ENCODE measurements around the gene MFNG.

MFNG gene

GRCh38 chr22:37525073-37525745 lies 39.0 kb upstream of the MFNG start:
- Histone ChIP-seq H3K27ac (ENCODE audit: low read depth, low read length) (no peak overlapping the region), H3K4me3 (ENCODE audit: low read depth in 1 of 2, low read length in 2 of 2) (no peak overlapping the region), H3K9me3 (ENCODE audit: control insufficient read depth in 1 of 2, low read length in 2 of 2) (no peaks in the 10 kb centered on the region)

GRCh38 chr22:37522482-37522881 lies 36.3 kb upstream of the MFNG start:
- Histone ChIP-seq H3K4me3 (ENCODE audit: low read depth in 1 of 2, low read length in 2 of 2) (no peak overlapping the region), H3K36me3 (ENCODE audit: control insufficient read depth in 1 of 2, insufficient read depth in 2 of 2, low read length in 2 of 2) (no peaks in the 10 kb centered on the region), H3K4me1 (ENCODE audit: control insufficient read depth in 1 of 2, insufficient read depth in 2 of 2, low read length in 2 of 2) (peaks cover 35% of the 10 kb centered on the region in 2 donors), H3K27me3 (ENCODE audit: control insufficient read depth in 1 of 2, insufficient read depth in 2 of 2, low read length in 2 of 2) (peaks cover 0 to 4% of the 10 kb centered on the region in 2 donors), H3K9me3 (ENCODE audit: control insufficient read depth in 1 of 2, low read length in 2 of 2) (no peaks in the 10 kb centered on the region), H3K9ac (ENCODE audit: low read depth in 1 of 2, low read length in 2 of 2) (no peak overlapping the region), H3K27ac (ENCODE audit: low read depth, low read length) (no peak overlapping the region)

More at GRCh38 chr22:37525073-37525745, 39.0 kb upstream of the MFNG start:
- no peaks in the 10 kb centered on the region for H3K36me3 ChIP-seq (ENCODE audit: control insufficient read depth in 1 of 2, insufficient read depth in 2 of 2, low read length in 2 of 2)
- no peaks in the 10 kb centered on the region for H3K27me3 ChIP-seq (ENCODE audit: control insufficient read depth in 1 of 2, insufficient read depth in 2 of 2, low read length in 2 of 2)
- peaks cover 32 to 34% of the 10 kb centered on the region in 2 donors for H3K4me1 ChIP-seq (ENCODE audit: control insufficient read depth in 1 of 2, insufficient read depth in 2 of 2, low read length in 2 of 2)
- no peak overlapping the region for H3K9ac ChIP-seq (ENCODE audit: low read depth in 1 of 2, low read length in 2 of 2)

GRCh38 chr22:37521236-37521739 lies 35.1 kb upstream of the MFNG start:
- H3K4me3 ChIP-seq (ENCODE audit: low read depth in 1 of 2, low read length in 2 of 2), result no peak overlapping the region
- H3K27ac ChIP-seq (ENCODE audit: low read depth, low read length), result no peak overlapping the region
- H3K4me1 ChIP-seq (ENCODE audit: control insufficient read depth in 1 of 2, insufficient read depth in 2 of 2, low read length in 2 of 2), result peaks cover 30 to 34% of the 10 kb centered on the region in 2 donors
- peaks cover 0 to 3% of the 10 kb centered on the region in 2 donors for H3K36me3 ChIP-seq (ENCODE audit: control insufficient read depth in 1 of 2, insufficient read depth in 2 of 2, low read length in 2 of 2)
- H3K27me3 ChIP-seq (ENCODE audit: control insufficient read depth in 1 of 2, insufficient read depth in 2 of 2, low read length in 2 of 2), result peaks cover 0 to 4% of the 10 kb centered on the region in 2 donors
- H3K9ac ChIP-seq (ENCODE audit: low read depth in 1 of 2, low read length in 2 of 2), result no peak overlapping the region
- no peaks in the 10 kb centered on the region for H3K9me3 ChIP-seq (ENCODE audit: control insufficient read depth in 1 of 2, low read length in 2 of 2)

- H3K36me3 ChIP-seq (ENCODE audit: control insufficient read depth in 1 of 2, insufficient read depth in 2 of 2, low read length in 2 of 2), result peaks cover 0 to 6% of the 10 kb centered on the region in 2 donors
- H3K4me1 ChIP-seq (ENCODE audit: control insufficient read depth in 1 of 2, insufficient read depth in 2 of 2, low read length in 2 of 2), result peaks cover 30 to 34% of the 10 kb centered on the region in 2 donors
- H3K4me3 ChIP-seq (ENCODE audit: low read depth in 1 of 2, low read length in 2 of 2), result no peak overlapping the region
- H3K9ac ChIP-seq (ENCODE audit: low read depth in 1 of 2, low read length in 2 of 2), result no peak overlapping the region
- H3K27ac ChIP-seq (ENCODE audit: low read depth, low read length), result no peak overlapping the region
- peaks cover 0 to 4% of the 10 kb centered on the region in 2 donors for H3K27me3 ChIP-seq (ENCODE audit: control insufficient read depth in 1 of 2, insufficient read depth in 2 of 2, low read length in 2 of 2)
- no peaks in the 10 kb centered on the region for H3K9me3 ChIP-seq (ENCODE audit: control insufficient read depth in 1 of 2, low read length in 2 of 2)
Measured at GRCh38 chr22:37520776-37521191, 34.6 kb upstream of the MFNG start.

- Histone ChIP-seq H3K4me3 (ENCODE audit: low read depth in 1 of 2, low read length in 2 of 2) (peak within 1 kb of the TSS; percentile 80 to 83), H3K9ac (ENCODE audit: low read depth in 1 of 2, low read length in 2 of 2) (peak within 1 kb of the TSS; percentile 83 to 84), H3K27ac (ENCODE audit: low read depth, low read length) (peak within 1 kb of the TSS; percentile 77), H3K36me3 (ENCODE audit: control insufficient read depth in 1 of 2, insufficient read depth in 2 of 2, low read length in 2 of 2) (peaks cover 5 to 16% of the 10 kb centered on the region in 2 donors), H3K9me3 (ENCODE audit: control insufficient read depth in 1 of 2, low read length in 2 of 2) (no peaks in the 10 kb centered on the region), H3K27me3 (ENCODE audit: control insufficient read depth in 1 of 2, insufficient read depth in 2 of 2, low read length in 2 of 2) (peaks cover 0 to 4% of the 10 kb centered on the region in 2 donors), H3K4me1 (ENCODE audit: control insufficient read depth in 1 of 2, insufficient read depth in 2 of 2, low read length in 2 of 2) (peaks cover 25 to 34% of the 10 kb centered on the region in 2 donors)
Measured at GRCh38 chr22:37519268-37520195, 33.3 kb upstream of the MFNG start, which contains the start of gene CARD10. TSS of gene CARD10 (minus strand) at chr22:37519415. CDS start at chr22:37519200, 215 bp downstream.

GRCh38 chr22:37518509-37519267 lies 32.5 kb upstream of the MFNG start:
- Histone ChIP-seq H3K27ac (ENCODE audit: low read depth, low read length) (peak overlapping the region; percentile 77), H3K4me3 (ENCODE audit: low read depth in 1 of 2, low read length in 2 of 2) (peak overlapping the region; percentile 80 to 83), H3K9me3 (ENCODE audit: control insufficient read depth in 1 of 2, low read length in 2 of 2) (no peaks in the 10 kb centered on the region), H3K4me1 (ENCODE audit: control insufficient read depth in 1 of 2, insufficient read depth in 2 of 2, low read length in 2 of 2) (peaks cover 25 to 34% of the 10 kb centered on the region in 2 donors), H3K27me3 (ENCODE audit: control insufficient read depth in 1 of 2, insufficient read depth in 2 of 2, low read length in 2 of 2) (peaks cover 0 to 4% of the 10 kb centered on the region in 2 donors), H3K36me3 (ENCODE audit: control insufficient read depth in 1 of 2, insufficient read depth in 2 of 2, low read length in 2 of 2) (peaks cover 9 to 21% of the 10 kb centered on the region in 2 donors), H3K9ac (ENCODE audit: low read depth in 1 of 2, low read length in 2 of 2) (peak overlapping the region; percentile 83 to 84)

GRCh38 chr22:37517826-37518450 lies 31.8 kb upstream of the MFNG start:
- no peaks in the 10 kb centered on the region for H3K9me3 ChIP-seq (ENCODE audit: control insufficient read depth in 1 of 2, low read length in 2 of 2)
- H3K27ac ChIP-seq (ENCODE audit: low read depth, low read length), result peak overlapping the region; percentile 27
- peaks cover 9 to 21% of the 10 kb centered on the region in 2 donors for H3K36me3 ChIP-seq (ENCODE audit: control insufficient read depth in 1 of 2, insufficient read depth in 2 of 2, low read length in 2 of 2)
- H3K4me3 ChIP-seq (ENCODE audit: low read depth in 1 of 2, low read length in 2 of 2), result peak overlapping the region; percentile 80 to 83
- peak overlapping the region; percentile 83 to 84 for H3K9ac ChIP-seq (ENCODE audit: low read depth in 1 of 2, low read length in 2 of 2)
- peaks cover 33 to 34% of the 10 kb centered on the region in 2 donors for H3K4me1 ChIP-seq (ENCODE audit: control insufficient read depth in 1 of 2, insufficient read depth in 2 of 2, low read length in 2 of 2)
- H3K27me3 ChIP-seq (ENCODE audit: control insufficient read depth in 1 of 2, insufficient read depth in 2 of 2, low read length in 2 of 2), result peaks cover 0 to 4% of the 10 kb centered on the region in 2 donors

GRCh38 chr22:37516456-37516855 lies 30.3 kb upstream of the MFNG start:
- H3K9me3 ChIP-seq (ENCODE audit: control insufficient read depth in 1 of 2, low read length in 2 of 2), result no peaks in the 10 kb centered on the region
- H3K9ac ChIP-seq (ENCODE audit: low read depth in 1 of 2, low read length in 2 of 2), result no peak overlapping the region
- no peak overlapping the region for H3K27ac ChIP-seq (ENCODE audit: low read depth, low read length)
- H3K4me1 ChIP-seq (ENCODE audit: control insufficient read depth in 1 of 2, insufficient read depth in 2 of 2, low read length in 2 of 2), result peaks cover 34 to 40% of the 10 kb centered on the region in 2 donors
- peaks cover 14 to 21% of the 10 kb centered on the region in 2 donors for H3K36me3 ChIP-seq (ENCODE audit: control insufficient read depth in 1 of 2, insufficient read depth in 2 of 2, low read length in 2 of 2)
- H3K4me3 ChIP-seq (ENCODE audit: low read depth in 1 of 2, low read length in 2 of 2), result no peak overlapping the region
- peaks cover 0 to 4% of the 10 kb centered on the region in 2 donors for H3K27me3 ChIP-seq (ENCODE audit: control insufficient read depth in 1 of 2, insufficient read depth in 2 of 2, low read length in 2 of 2)

- H3K4me3 ChIP-seq (ENCODE audit: low read depth in 1 of 2, low read length in 2 of 2), result no peak overlapping the region
- no peak overlapping the region for H3K27ac ChIP-seq (ENCODE audit: low read depth, low read length)
- no peak overlapping the region for H3K9ac ChIP-seq (ENCODE audit: low read depth in 1 of 2, low read length in 2 of 2)
- H3K4me1 ChIP-seq (ENCODE audit: control insufficient read depth in 1 of 2, insufficient read depth in 2 of 2, low read length in 2 of 2), result peaks cover 30 to 35% of the 10 kb centered on the region in 2 donors
- H3K27me3 ChIP-seq (ENCODE audit: control insufficient read depth in 1 of 2, insufficient read depth in 2 of 2, low read length in 2 of 2), result peaks cover 0 to 4% of the 10 kb centered on the region in 2 donors
- no peaks in the 10 kb centered on the region for H3K9me3 ChIP-seq (ENCODE audit: control insufficient read depth in 1 of 2, low read length in 2 of 2)
- peaks cover 15 to 21% of the 10 kb centered on the region in 2 donors for H3K36me3 ChIP-seq (ENCODE audit: control insufficient read depth in 1 of 2, insufficient read depth in 2 of 2, low read length in 2 of 2)
Measured at GRCh38 chr22:37515901-37516300, 29.7 kb upstream of the MFNG start.

Measured in duodenal mucosa (tissue), 2 donors.